OCI-LY3 (cell line): Measurements from ENCODE around the gene GORAB.

Experiments used
- H2AFZ ChIP-seq: fragments of 200-600, 300-600 bp; shearing (Covaris generic); 2 replicates; pipeline ENCODE4 v1.6.0; 2014; ENCODE audit warnings: antibody characterized with exemption, low read depth, low read length
- H3K27ac ChIP-seq: fragments of 200-600, 300-600 bp; sonication (generic); 2 replicates; pipeline ENCODE4 v1.5.1; 2014; ENCODE audit warnings: mild to moderate bottlenecking, low read length, moderate library complexity, mixed read lengths
- H3K27me3 ChIP-seq: fragments of 200-600, 300-600 bp; sonication (generic); 2 replicates; pipeline ENCODE4 v1.6.1; 2014; ENCODE audit warnings: low read depth, low read length, mixed read lengths
- H3K36me3 ChIP-seq: fragments of 200-600, 300-600 bp; sonication (generic); replicated peaks from 2 replicates; pipeline ENCODE3; 2014; ENCODE audit warnings: low read depth, low read length, mixed read lengths
- H3K4me1 ChIP-seq: fragments of 300-600, 200-600 bp; sonication (generic); 2 replicates; pipeline ENCODE4 v1.6.1; 2014; ENCODE audit warnings: low read length, mixed read lengths
- H3K4me2 ChIP-seq: fragments of 200-600, 300-600 bp; sonication (generic); 2 replicates; pipeline ENCODE4 v1.6.1; 2014; ENCODE audit warnings: low read length, mixed read lengths
- H3K4me3 ChIP-seq: fragments of 300-600, 200-600 bp; sonication (generic); 2 replicates; pipeline ENCODE4 v1.5.1; 2014; ENCODE audit warnings: antibody characterized with exemption, mild to moderate bottlenecking, low read length, moderate library complexity
- H3K79me2 ChIP-seq: fragments of 300-600, 200-600 bp; shearing (Covaris generic); 2 replicates; pipeline ENCODE4 v1.6.1; 2014; ENCODE audit warnings: mild to moderate bottlenecking, low read length, mixed read lengths
- H3K9ac ChIP-seq: fragments of 300-600, 200-600 bp; shearing (Covaris generic); 2 replicates; pipeline ENCODE4 v1.6.0; 2014; ENCODE audit warnings: mild to moderate bottlenecking, low read length, moderate library complexity
- H3K9me3 ChIP-seq: fragments of 200-600, 300-600 bp; shearing (Covaris generic); 2 replicates; pipeline ENCODE4 v1.6.1; 2014; ENCODE audit warnings: low read length, mixed read lengths; ENCODE audit not compliant: insufficient read depth
- H4K20me1 ChIP-seq: fragments of 200-600, 300-600 bp; sonication (generic); 2 replicates; pipeline ENCODE4 v1.6.1; 2016; ENCODE audit warnings: low read length, mixed read lengths; ENCODE audit not compliant: insufficient read depth
- CTCF ChIP-seq: fragments of 200-600, 300-600 bp; sonication (generic); IDR thresholded peaks from 2 replicates; pipeline ENCODE4 v1.5.1; 2014; ENCODE audit warnings: antibody characterized with exemption, low read length, low read depth
- EZH2phosphoT487 ChIP-seq: fragments of 200-600 bp; shearing (Covaris generic); IDR thresholded peaks from 2 replicates; pipeline ENCODE4 v1.6.1; 2018; ENCODE audit warnings: antibody characterized with exemption, mixed run types, low read depth

GORAB gene

GRCh38 chr1:170578359-170578758, 46.4 kb downstream of the GORAB start:
- no peak overlapping the region for H3K4me3 ChIP-seq
- H3K4me1 ChIP-seq, result no peaks in the 10 kb centered on the region
- H3K4me2 ChIP-seq, result no peak overlapping the region
- H3K79me2 ChIP-seq, result no peaks in the 10 kb centered on the region
- H4K20me1 ChIP-seq, result no peaks in the 10 kb centered on the region
- no peak overlapping the region for H2AFZ ChIP-seq
- H3K9ac ChIP-seq, result no peak overlapping the region
- no peaks in the 10 kb centered on the region for H3K36me3 ChIP-seq
- TF ChIP-seq CTCF (no peak), EZH2phosphoT487 (no peak)
- no peaks in the 10 kb centered on the region for H3K9me3 ChIP-seq
- H3K27ac ChIP-seq, result no peak overlapping the region
- H3K27me3 ChIP-seq, result no peaks in the 10 kb centered on the region

GRCh38 chr1:170580636-170581440, 48.9 kb downstream of the GORAB start:
- Histone ChIP-seq H3K9me3 (no peaks in the 10 kb centered on the region), H3K4me2 (no peak overlapping the region), H3K27ac (no peak overlapping the region), H3K4me1 (no peaks in the 10 kb centered on the region), H2AFZ (no peak overlapping the region), H3K79me2 (no peaks in the 10 kb centered on the region), H4K20me1 (no peaks in the 10 kb centered on the region), H3K36me3 (no peaks in the 10 kb centered on the region), H3K4me3 (no peak overlapping the region), H3K27me3 (no peaks in the 10 kb centered on the region), H3K9ac (no peak overlapping the region)
- TF ChIP-seq CTCF, result no peak
- TF ChIP-seq EZH2phosphoT487, result no peak

- H3K9ac ChIP-seq, result no peak overlapping the region
- H3K36me3 ChIP-seq, result no peaks in the 10 kb centered on the region
- H3K27ac ChIP-seq, result no peak overlapping the region
- no peaks in the 10 kb centered on the region for H4K20me1 ChIP-seq
- no peaks in the 10 kb centered on the region for H3K27me3 ChIP-seq
- no peak for TF ChIP-seq CTCF
- no peak for TF ChIP-seq EZH2phosphoT487
- no peak overlapping the region for H3K4me3 ChIP-seq
- no peak overlapping the region for H2AFZ ChIP-seq
- H3K4me1 ChIP-seq, result no peaks in the 10 kb centered on the region
- no peak overlapping the region for H3K4me2 ChIP-seq
- no peaks in the 10 kb centered on the region for H3K79me2 ChIP-seq
- no peaks in the 10 kb centered on the region for H3K9me3 ChIP-seq
Measured at GRCh38 chr1:170583186-170583585, 51.2 kb downstream of the GORAB start.

- Histone ChIP-seq H3K9me3 (no peaks in the 10 kb centered on the region), H3K36me3 (no peaks in the 10 kb centered on the region), H4K20me1 (no peaks in the 10 kb centered on the region), H3K27me3 (peaks cover 3% of the 10 kb centered on the region; the same call in 1 of the 2 replicates), H3K4me2 (no peak overlapping the region), H3K27ac (no peak overlapping the region), H3K4me1 (no peaks in the 10 kb centered on the region), H3K4me3 (no peak overlapping the region), H3K79me2 (no peaks in the 10 kb centered on the region), H3K9ac (no peak overlapping the region), H2AFZ (no peak overlapping the region)
- TF ChIP-seq CTCF, result no peak
- no peak for TF ChIP-seq EZH2phosphoT487
Measured at GRCh38 chr1:170586321-170587252, 54.6 kb downstream of the GORAB start.
